ENCODE data around the gene RELT.

The RELT gene

GRCh38 chr11:73358071-73358470 lies 18.1 kb upstream of the RELT start:
- no peaks in the 10 kb centered on the region for H3K4me1 ChIP-seq (ENCODE audit: control insufficient read depth, low read length)
- TF ChIP-seq CTCF (IDR thresholded peaks at IDR 0.05; ENCODE audit: low read depth, low read length, poor library complexity, severe bottlenecking) (no peak), EZH2phosphoT487 (IDR thresholded peaks at IDR 0.05; ENCODE audit: borderline replicate concordance, low read length) (no peak)
- H3K27ac ChIP-seq (ENCODE audit: low read depth, low read length) = no peak overlapping the region
- H4K20me1 ChIP-seq (ENCODE audit: control insufficient read depth, insufficient read depth, low read depth, low read length) = no peaks in the 10 kb centered on the region
- no peaks in the 10 kb centered on the region for H3K36me3 ChIP-seq (ENCODE audit: control insufficient read depth, low read length)
- no peaks in the 10 kb centered on the region for H3K79me2 ChIP-seq (ENCODE audit: control insufficient read depth, low read length)
- no peak overlapping the region for H3K4me2 ChIP-seq (ENCODE audit: low read length)
- no peak overlapping the region for H3K4me3 ChIP-seq (ENCODE audit: low read length)
- no peaks in the 10 kb centered on the region for H3K9me2 ChIP-seq (replicated peaks; ENCODE audit: control insufficient read depth, low read length)
- no peaks in the 10 kb centered on the region for H3F3A ChIP-seq (ENCODE audit: control insufficient read depth, insufficient read depth)
- H3K27me3 ChIP-seq (ENCODE audit: control insufficient read depth, low read length) = peaks cover 3% of the 10 kb centered on the region; the same call in 1 of the 2 replicates
- no peaks in the 10 kb centered on the region for H3K9me3 ChIP-seq (ENCODE audit: control insufficient read depth, insufficient read depth, low read length)

GRCh38 chr11:73359341-73359740 lies 16.9 kb upstream of the RELT start:
- Histone ChIP-seq H3K27me3 (ENCODE audit: control insufficient read depth, low read length) (no peaks in the 10 kb centered on the region), H3K36me3 (ENCODE audit: control insufficient read depth, low read length) (no peaks in the 10 kb centered on the region), H3K4me1 (ENCODE audit: control insufficient read depth, low read length) (peaks cover 6% of the 10 kb centered on the region), H3K4me2 (ENCODE audit: low read length) (no peak overlapping the region), H3K79me2 (ENCODE audit: control insufficient read depth, low read length) (no peaks in the 10 kb centered on the region), H3K4me3 (ENCODE audit: low read length) (no peak overlapping the region), H3K9me3 (ENCODE audit: control insufficient read depth, insufficient read depth, low read length) (no peaks in the 10 kb centered on the region), H3F3A (ENCODE audit: control insufficient read depth, insufficient read depth) (no peaks in the 10 kb centered on the region), H4K20me1 (ENCODE audit: control insufficient read depth, insufficient read depth, low read depth, low read length) (no peaks in the 10 kb centered on the region), H3K27ac (ENCODE audit: low read depth, low read length) (no peak overlapping the region), H3K9me2 (replicated peaks; ENCODE audit: control insufficient read depth, low read length) (no peaks in the 10 kb centered on the region)
- TF ChIP-seq CTCF (IDR thresholded peaks at IDR 0.05; ENCODE audit: low read depth, low read length, poor library complexity, severe bottlenecking) = no peak
- TF ChIP-seq EZH2phosphoT487 (IDR thresholded peaks at IDR 0.05; ENCODE audit: borderline replicate concordance, low read length) = no peak

GRCh38 chr11:73359930-73360742 lies 16.1 kb upstream of the RELT start:
- Histone ChIP-seq H3K9me3 (ENCODE audit: control insufficient read depth, insufficient read depth, low read length) (no peaks in the 10 kb centered on the region), H3K36me3 (ENCODE audit: control insufficient read depth, low read length) (no peaks in the 10 kb centered on the region), H3K9me2 (replicated peaks; ENCODE audit: control insufficient read depth, low read length) (no peaks in the 10 kb centered on the region), H3K27ac (ENCODE audit: low read depth, low read length) (no peak overlapping the region), H3K4me3 (ENCODE audit: low read length) (no peak overlapping the region), H4K20me1 (ENCODE audit: control insufficient read depth, insufficient read depth, low read depth, low read length) (no peaks in the 10 kb centered on the region), H3K79me2 (ENCODE audit: control insufficient read depth, low read length) (no peaks in the 10 kb centered on the region), H3K4me2 (ENCODE audit: low read length) (no peak overlapping the region), H3F3A (ENCODE audit: control insufficient read depth, insufficient read depth) (peaks cover 2% of the 10 kb centered on the region; the same call in 1 of the 2 replicates), H3K4me1 (ENCODE audit: control insufficient read depth, low read length) (peaks cover 14% of the 10 kb centered on the region), H3K27me3 (ENCODE audit: control insufficient read depth, low read length) (no peaks in the 10 kb centered on the region)
- TF ChIP-seq EZH2phosphoT487 (IDR thresholded peaks at IDR 0.05; ENCODE audit: borderline replicate concordance, low read length) (no peak), CTCF (IDR thresholded peaks at IDR 0.05; ENCODE audit: low read depth, low read length, poor library complexity, severe bottlenecking) (peak; percentile 64)

All from DOHH2 (cell line).